Stomach smooth muscle (tissue), 2 donors: ENCODE results near the gene MROH7.

Experiments
- H3K27ac ChIP-seq: one replicate; pipeline ENCODE4 v1.7.0; 2013; ENCODE audit warnings: mild to moderate bottlenecking, low read length, inconsistent platforms
- H3K27me3 ChIP-seq, 2 donors: one replicate each; pipeline ENCODE4 v1.7.0; 2013; ENCODE audit warnings: low read length in 2 of 2; ENCODE audit not compliant: insufficient read depth in 2 of 2, control insufficient read depth in 1 of 2
- H3K36me3 ChIP-seq, 2 donors: one replicate each; pipeline ENCODE4 v1.7.0; 2013; ENCODE audit warnings: low read length in 2 of 2; ENCODE audit not compliant: control insufficient read depth in 2 of 2, insufficient read depth in 2 of 2
- H3K4me1 ChIP-seq: one replicate; pipeline ENCODE4 v1.7.0; 2013; ENCODE audit warnings: low read length; ENCODE audit not compliant: control insufficient read depth, insufficient read depth
- H3K4me3 ChIP-seq, 2 donors: one replicate each; pipeline ENCODE4 v1.7.0; 2013; ENCODE audit warnings: low read length in 2 of 2
- H3K9ac ChIP-seq, 2 donors: one replicate each; pipeline ENCODE4 v1.7.0; 2013; ENCODE audit warnings: low read length in 2 of 2, mild to moderate bottlenecking in 1 of 2
- H3K9me3 ChIP-seq, 2 donors: one replicate each; pipeline ENCODE4 v1.7.0; 2013; ENCODE audit warnings: low read length in 2 of 2; ENCODE audit not compliant: control insufficient read depth in 2 of 2
- donor health status: healthy.
- donor health status: Pancreatic carcinoma.

MROH7 gene

GRCh38 chr1:54698346-54698745, 56.8 kb downstream of the MROH7 start:
- Histone ChIP-seq H3K9me3 (no peaks in the 10 kb centered on the region), H3K4me1 (no peaks in the 10 kb centered on the region), H3K9ac (no peak overlapping the region), H3K27ac (no peak overlapping the region), H3K27me3 (no peaks in the 10 kb centered on the region), H3K4me3 (no peak overlapping the region), H3K36me3 (peaks cover 20% of the 10 kb centered on the region in 2 donors)

DNA sequence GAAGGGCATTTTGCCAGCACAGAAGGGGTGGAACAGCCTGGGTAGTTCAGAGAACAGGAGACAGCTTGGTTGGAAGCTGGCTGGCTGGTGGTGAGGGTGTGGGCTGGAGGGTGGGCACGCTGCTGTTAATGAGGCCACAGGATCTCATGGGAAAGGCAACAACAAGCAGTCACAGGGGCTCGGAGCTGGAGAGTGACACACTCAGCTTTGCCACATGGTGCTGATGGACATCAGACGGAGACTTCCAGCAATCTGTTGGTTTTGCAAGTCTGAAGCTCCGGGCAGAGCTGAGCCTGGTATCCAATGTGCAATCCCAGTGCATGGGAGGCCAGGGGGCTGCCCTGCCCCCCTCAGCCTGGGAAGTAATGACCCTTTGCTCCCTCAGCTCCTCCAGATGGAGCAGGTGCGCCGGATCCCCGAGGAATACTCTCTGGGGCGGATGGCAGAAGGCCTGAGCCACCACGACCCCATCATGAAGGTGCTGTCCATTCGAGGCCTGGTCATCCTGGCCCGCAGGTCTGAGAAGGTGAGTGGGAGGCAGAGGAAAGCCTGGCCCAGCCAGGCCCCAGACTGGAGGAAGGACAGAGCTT, 58.4 kb downstream of the MROH7 start:
- Histone ChIP-seq H3K9ac (no peak overlapping the region), H3K27ac (no peak overlapping the region), H3K27me3 (no peaks in the 10 kb centered on the region), H3K4me1 (no peaks in the 10 kb centered on the region), H3K9me3 (no peaks in the 10 kb centered on the region), H3K36me3 (peaks cover 14 to 23% of the 10 kb centered on the region in 2 donors), H3K4me3 (no peak overlapping the region)

DNA sequence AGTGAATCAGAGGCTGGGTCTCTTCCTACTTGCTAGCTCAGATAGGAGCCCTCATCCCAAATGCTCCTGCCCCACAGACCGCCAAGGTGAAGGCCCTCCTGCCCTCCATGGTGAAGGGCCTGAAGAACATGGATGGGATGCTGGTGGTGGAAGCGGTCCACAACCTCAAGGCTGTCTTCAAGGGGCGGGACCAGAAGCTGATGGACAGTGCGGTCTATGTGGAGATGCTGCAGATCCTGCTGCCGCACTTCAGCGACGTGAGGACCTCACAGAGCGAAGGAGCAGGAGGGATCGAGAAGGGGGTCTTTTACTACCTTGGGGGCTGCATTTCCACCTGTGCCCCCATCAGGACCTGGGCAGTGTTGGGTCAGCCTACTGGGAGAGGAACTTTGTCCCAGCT, 59.5 kb downstream of the MROH7 start:
- Histone ChIP-seq H3K27me3 (no peaks in the 10 kb centered on the region), H3K4me1 (no peaks in the 10 kb centered on the region), H3K9ac (no peak overlapping the region), H3K36me3 (peaks cover 15 to 27% of the 10 kb centered on the region in 2 donors), H3K9me3 (no peaks in the 10 kb centered on the region), H3K4me3 (no peak overlapping the region), H3K27ac (no peak overlapping the region)

DNA sequence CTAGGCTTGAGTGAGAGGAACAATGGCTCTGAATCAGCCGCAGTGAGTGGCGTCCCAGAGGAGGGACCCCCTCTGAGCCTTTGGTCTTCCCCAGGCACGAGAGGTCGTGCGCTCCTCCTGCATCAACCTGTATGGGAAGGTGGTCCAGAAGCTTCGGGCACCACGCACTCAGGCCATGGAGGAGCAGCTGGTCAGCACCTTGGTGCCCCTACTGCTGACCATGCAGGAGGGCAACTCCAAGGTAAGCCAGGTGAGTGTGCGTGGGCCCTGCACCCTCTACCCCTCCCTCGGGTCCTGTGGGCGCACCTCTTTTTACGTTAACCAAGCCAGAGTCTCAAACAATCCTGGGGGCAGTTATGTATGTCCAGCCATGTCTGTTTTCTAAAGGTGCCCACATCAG, 60.4 kb downstream of the MROH7 start:
- Histone ChIP-seq H3K9ac (no peak overlapping the region), H3K9me3 (no peaks in the 10 kb centered on the region), H3K36me3 (peaks cover 22 to 35% of the 10 kb centered on the region in 2 donors), H3K4me1 (no peaks in the 10 kb centered on the region), H3K4me3 (no peak overlapping the region), H3K27ac (no peak overlapping the region), H3K27me3 (no peaks in the 10 kb centered on the region)

DNA sequence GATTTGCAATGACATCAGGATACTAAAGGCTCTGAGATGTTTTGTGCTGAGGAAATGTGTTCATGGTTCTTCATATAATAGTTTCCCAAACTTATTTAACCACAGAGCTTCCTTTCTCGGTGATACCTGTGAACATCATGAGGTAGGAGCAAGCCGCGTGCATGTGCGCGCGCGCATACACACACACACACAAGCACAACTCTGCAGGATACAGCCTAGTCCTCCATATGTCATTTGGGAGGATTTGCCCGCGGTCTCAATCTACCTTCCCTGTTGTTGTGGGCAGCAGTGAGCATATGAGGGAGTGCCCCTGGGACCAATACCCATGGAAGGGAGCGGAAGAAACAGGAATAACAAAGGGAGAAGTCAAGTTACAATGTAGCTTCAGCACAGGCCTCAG, 61.9 kb downstream of the MROH7 start:
- Histone ChIP-seq H3K27ac (no peak overlapping the region), H3K36me3 (peaks cover 29 to 40% of the 10 kb centered on the region in 2 donors), H3K4me3 (no peak overlapping the region), H3K4me1 (no peaks in the 10 kb centered on the region), H3K9ac (no peak overlapping the region), H3K9me3 (no peaks in the 10 kb centered on the region), H3K27me3 (no peaks in the 10 kb centered on the region)

DNA sequence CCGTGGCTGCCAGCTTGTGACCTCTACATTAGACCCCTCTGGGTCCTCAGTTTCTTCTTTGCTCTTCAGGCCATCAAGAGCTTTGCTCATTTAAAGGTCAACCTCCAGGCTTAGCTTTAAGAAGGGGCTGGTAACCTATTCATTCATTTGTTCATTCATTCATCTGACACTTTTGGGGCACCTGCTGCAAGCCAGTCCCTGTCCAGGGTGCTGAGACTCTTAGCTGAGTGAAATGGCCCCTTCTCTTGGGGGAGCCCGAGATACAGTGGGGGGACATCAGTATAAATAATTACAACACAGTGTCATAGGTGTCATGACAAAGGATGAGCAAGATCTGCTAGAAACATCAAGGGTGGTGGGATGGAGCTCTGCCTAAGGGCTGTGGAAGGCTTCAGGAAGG, 63.6 kb downstream of the MROH7 start:
- Histone ChIP-seq H3K27me3 (no peaks in the 10 kb centered on the region), H3K9ac (no peak overlapping the region), H3K9me3 (no peaks in the 10 kb centered on the region), H3K4me1 (no peaks in the 10 kb centered on the region), H3K27ac (no peak overlapping the region), H3K36me3 (peaks cover 32 to 43% of the 10 kb centered on the region in 2 donors), H3K4me3 (no peak overlapping the region)

GRCh38 chr1:54706419-54706818, 64.8 kb downstream of the MROH7 start:
- peaks cover 32 to 39% of the 10 kb centered on the region in 2 donors for H3K36me3 ChIP-seq
- H3K27me3 ChIP-seq, result no peaks in the 10 kb centered on the region
- no peak overlapping the region for H3K9ac ChIP-seq
- no peak overlapping the region for H3K4me3 ChIP-seq
- no peaks in the 10 kb centered on the region for H3K4me1 ChIP-seq
- no peaks in the 10 kb centered on the region for H3K9me3 ChIP-seq
- no peak overlapping the region for H3K27ac ChIP-seq

- Histone ChIP-seq H3K36me3 (peaks cover 25 to 32% of the 10 kb centered on the region in 2 donors), H3K27me3 (no peaks in the 10 kb centered on the region), H3K9ac (no peak overlapping the region), H3K4me1 (no peaks in the 10 kb centered on the region), H3K4me3 (no peak overlapping the region), H3K27ac (no peak overlapping the region), H3K9me3 (no peaks in the 10 kb centered on the region)
These were observed 66.8 kb downstream of the MROH7 start for GRCh38 chr1:54708385-54708784.

GRCh38 chr1:54709547-54710292, 68.1 kb downstream of the MROH7 start:
- no peak overlapping the region for H3K27ac ChIP-seq
- peaks cover 1% of the 10 kb centered on the region for H3K4me1 ChIP-seq
- H3K36me3 ChIP-seq, result peaks cover 23 to 29% of the 10 kb centered on the region in 2 donors
- H3K9ac ChIP-seq, result no peak overlapping the region
- H3K4me3 ChIP-seq, result no peak overlapping the region
- H3K9me3 ChIP-seq, result no peaks in the 10 kb centered on the region
- H3K27me3 ChIP-seq, result no peaks in the 10 kb centered on the region

DNA sequence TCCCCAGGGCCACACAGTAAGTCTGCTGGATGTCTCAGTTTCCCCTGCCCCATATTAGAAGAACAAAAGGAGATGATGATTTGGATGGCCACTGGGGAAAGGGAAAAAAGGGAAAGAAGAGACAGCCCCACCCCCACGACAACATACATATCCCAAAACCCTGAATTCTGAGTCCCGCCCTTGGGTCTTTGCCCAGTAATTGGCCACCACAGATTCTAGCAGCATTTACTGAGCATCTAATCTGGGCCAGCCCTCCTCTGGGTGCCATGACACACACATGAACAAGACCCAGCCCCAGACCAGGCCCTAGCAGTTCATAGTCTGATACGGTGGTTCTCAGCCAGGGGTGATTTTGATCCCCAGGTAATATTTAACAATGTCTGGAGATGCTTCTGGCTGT, 68.8 kb downstream of the MROH7 start:
- H3K4me3 ChIP-seq, result no peak overlapping the region
- H3K4me1 ChIP-seq, result peaks cover 7% of the 10 kb centered on the region
- H3K9me3 ChIP-seq, result no peaks in the 10 kb centered on the region
- H3K27ac ChIP-seq, result no peak overlapping the region
- H3K36me3 ChIP-seq, result peaks cover 20 to 29% of the 10 kb centered on the region in 2 donors
- no peak overlapping the region for H3K9ac ChIP-seq
- no peaks in the 10 kb centered on the region for H3K27me3 ChIP-seq

- Histone ChIP-seq H3K9ac (no peak overlapping the region), H3K27ac (no peak overlapping the region), H3K9me3 (no peaks in the 10 kb centered on the region), H3K27me3 (no peaks in the 10 kb centered on the region), H3K4me1 (peaks cover 7% of the 10 kb centered on the region), H3K36me3 (peaks cover 20 to 25% of the 10 kb centered on the region in 2 donors), H3K4me3 (no peak overlapping the region)
These were observed 69.3 kb downstream of the MROH7 start for GRCh38 chr1:54710841-54711240.
